ENCODE data around the gene MYT1.

- TF ChIP-seq YY1 (IDR thresholded peaks at IDR 0.05; ENCODE audit: insufficient read depth, insufficient read length) = no peak
- no peak for TF ChIP-seq ZNF274 (IDR thresholded peaks at IDR 0.05; ENCODE audit: low read depth, low read length)
- no peak for TF ChIP-seq SUZ12 (IDR thresholded peaks at IDR 0.05; ENCODE audit: extremely low read depth, insufficient read depth, insufficient read length)
Measured at GRCh38 chr20:64214113-64214512, 49.9 kb downstream of the MYT1 start.
